T47D (cell line): ENCODE measurements around the gene UGT1A6.

Experiments used
- DNase-seq, 2 experiments: peaks; one replicate each; pipeline versions ENCODE4 v3.0.0 to v3.0.0-alpha.2; 2011 to 2012; ENCODE audit warnings: low read depth in 1 of 2, low spot score in 1 of 2
- JUND ChIP-seq: IDR thresholded peaks from 2 replicates; pipeline ENCODE4 v1.6.1; 2012; ENCODE audit warnings: low read depth
- in situ Hi-C: cut with HindIII; loops from 2 replicates; pipeline ENCODE4 v1.10.0; 2016; ENCODE audit warnings: low sequenced_read_pairs, low pct_unique_long_range_greater_than_20kb

Gene UGT1A6

GRCh38 chr2:233818639-233819621, 126.2 kb downstream of the UGT1A6 start:
- no peak for TF ChIP-seq JUND
- in situ Hi-C loops = no loop called here
- no peak for DNase-seq

- TF ChIP-seq JUND = no peak
- no peak for DNase-seq
- in situ Hi-C loops = no loop called here
These were observed 127.4 kb downstream of the UGT1A6 start for GRCh38 chr2:233819884-233820773.

GRCh38 chr2:233820774-233821105, 128.1 kb downstream of the UGT1A6 start:
- TF ChIP-seq JUND = no peak
- DNase-seq = no peak
- in situ Hi-C loops = no loop called here

GRCh38 chr2:233821196-233821595, 128.5 kb downstream of the UGT1A6 start:
- in situ Hi-C loops = no loop called here
- DNase-seq = no peak
- no peak for TF ChIP-seq JUND

GRCh38 chr2:233821709-233822100, 129.0 kb downstream of the UGT1A6 start:
- no peak for DNase-seq
- in situ Hi-C loops = no loop called here
- no peak for TF ChIP-seq JUND

- no peak for TF ChIP-seq JUND
- no peak for DNase-seq
- in situ Hi-C loops = no loop called here
These were observed 129.5 kb downstream of the UGT1A6 start for GRCh38 chr2:233822101-233822771.
